Measurements from ENCODE around the gene TP73.

The TP73 gene

DNA sequence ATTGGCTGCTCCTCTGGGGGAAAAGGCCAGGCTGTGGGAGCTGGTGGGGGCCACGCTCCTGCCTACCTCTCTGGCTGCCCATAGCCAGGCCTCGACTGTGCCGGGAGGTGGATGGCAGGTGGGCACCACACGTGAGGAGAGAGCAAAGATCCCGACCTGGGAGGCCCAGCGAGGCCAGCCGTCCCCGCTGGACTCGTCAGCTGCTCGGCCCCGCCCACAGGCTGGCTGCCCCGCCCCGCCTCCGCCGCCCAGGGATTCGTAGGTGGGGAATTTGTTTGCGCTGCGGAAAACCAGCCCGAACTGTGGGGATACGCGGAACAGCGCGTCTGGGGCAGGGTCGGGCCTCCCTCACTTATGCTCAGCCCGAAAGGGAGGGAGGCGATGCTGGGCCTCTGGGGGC is 31.7 kb downstream of the TP73 start:
- no peak for DNase-seq (ENCODE audit: extremely low read depth in 1 of 2, low read depth in 1 of 2)

DNA sequence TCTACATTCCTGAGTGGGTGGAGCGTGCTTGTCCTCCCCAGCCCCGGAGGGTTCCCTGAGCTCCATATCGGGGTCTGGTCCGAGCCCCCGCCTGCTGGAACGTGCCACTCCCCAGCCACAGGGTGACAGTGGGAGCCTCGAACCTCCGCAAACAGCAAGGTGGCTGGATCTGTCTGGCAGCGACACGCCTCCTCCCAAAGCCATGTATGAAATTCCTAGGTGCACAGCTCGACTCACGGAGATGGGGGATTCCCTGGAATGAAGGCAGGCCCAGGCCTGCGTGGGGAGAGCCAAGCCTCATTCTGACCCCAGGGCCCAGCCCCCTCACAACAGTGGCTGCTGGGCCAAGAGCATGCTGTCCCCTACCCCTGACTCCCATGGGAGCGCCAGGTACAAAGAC is 32.9 kb downstream of the TP73 start:
- DNase-seq (ENCODE audit: extremely low read depth in 1 of 2, low read depth in 1 of 2) = no peak

DNA sequence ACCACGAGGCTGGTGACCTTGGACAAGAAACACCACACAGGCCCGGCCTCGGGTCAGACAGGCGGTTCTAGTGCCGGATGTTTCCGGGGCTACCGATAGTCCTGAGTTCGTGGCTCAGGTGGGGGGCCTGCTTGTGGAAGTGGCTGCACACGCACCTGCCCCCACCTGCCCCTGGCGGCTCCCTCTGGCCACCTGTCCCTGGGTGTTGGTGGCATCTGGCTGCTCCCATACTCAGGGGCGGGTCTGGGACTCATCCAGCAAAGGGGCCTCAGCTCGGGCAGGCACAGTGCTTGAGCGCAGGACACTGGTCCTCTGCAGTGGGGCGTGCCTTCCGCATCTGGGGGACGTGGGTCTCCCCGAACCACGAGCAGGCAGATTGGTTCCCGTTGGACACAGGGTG is 33.6 kb downstream of the TP73 start:
- no peak for DNase-seq (ENCODE audit: extremely low read depth in 1 of 2, low read depth in 1 of 2)

DNA sequence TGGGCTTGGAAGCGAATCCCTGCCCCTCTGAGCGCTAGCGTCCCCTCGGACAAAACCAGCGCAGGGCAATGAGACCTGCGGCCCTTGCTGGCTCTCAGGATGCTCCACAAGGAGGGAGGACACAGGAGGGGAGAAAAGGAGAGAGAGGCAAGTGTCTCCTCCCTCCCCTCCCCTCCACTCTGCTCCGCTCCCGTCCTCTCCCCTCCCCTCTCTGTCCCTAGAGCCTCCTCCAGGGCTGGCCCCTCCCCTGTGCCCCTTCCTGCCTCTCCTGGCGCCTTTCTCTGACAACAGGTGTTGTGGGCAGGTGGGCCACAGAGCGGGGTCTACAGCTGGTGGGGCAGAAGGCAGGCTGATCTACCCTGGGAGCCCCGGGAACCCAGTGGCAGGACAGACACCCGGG is 35.2 kb downstream of the TP73 start:
- DNase-seq (ENCODE audit: extremely low read depth in 1 of 2, low read depth in 1 of 2) = no peak

DNA sequence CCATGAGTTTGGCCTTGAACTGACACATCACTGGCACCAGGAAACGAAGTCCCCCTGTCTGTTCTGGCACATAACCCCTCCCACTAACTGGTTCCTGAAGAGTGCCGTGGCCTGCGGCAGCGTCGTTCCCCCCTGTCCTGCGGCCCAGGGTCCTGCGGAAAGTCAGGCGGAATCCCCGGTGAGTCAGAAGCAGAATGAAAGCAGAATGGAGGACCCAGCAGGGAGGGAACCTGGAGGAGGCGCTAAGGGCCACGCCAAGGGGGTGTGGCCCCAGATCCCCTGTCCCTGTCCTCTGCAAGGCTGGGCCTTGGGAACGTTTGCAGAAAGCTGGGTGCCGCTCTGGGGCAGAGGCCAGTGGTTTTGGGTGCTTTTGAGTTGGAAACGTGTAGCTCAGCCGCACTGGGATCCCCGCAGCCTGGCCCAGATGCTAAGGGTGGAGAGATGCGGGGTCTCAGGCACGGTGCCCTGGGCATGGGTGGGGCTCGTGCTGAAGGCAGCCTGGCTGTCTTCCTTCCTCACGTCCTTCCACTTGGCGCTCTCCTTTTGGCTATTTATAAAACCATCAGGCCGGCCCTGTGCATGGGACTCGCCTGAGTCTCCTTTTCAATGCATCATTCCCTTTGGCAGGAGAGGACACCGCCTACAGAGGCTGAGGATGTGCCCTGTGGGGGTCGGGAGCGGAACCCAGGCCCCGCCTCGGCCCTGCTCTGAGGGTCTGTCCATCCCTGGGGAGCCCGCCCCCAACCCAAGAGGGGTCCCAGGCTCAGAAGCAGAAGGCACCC is 36.2 kb downstream of the TP73 start:
- no peak for DNase-seq (ENCODE audit: extremely low read depth in 1 of 2, low read depth in 1 of 2)

DNA sequence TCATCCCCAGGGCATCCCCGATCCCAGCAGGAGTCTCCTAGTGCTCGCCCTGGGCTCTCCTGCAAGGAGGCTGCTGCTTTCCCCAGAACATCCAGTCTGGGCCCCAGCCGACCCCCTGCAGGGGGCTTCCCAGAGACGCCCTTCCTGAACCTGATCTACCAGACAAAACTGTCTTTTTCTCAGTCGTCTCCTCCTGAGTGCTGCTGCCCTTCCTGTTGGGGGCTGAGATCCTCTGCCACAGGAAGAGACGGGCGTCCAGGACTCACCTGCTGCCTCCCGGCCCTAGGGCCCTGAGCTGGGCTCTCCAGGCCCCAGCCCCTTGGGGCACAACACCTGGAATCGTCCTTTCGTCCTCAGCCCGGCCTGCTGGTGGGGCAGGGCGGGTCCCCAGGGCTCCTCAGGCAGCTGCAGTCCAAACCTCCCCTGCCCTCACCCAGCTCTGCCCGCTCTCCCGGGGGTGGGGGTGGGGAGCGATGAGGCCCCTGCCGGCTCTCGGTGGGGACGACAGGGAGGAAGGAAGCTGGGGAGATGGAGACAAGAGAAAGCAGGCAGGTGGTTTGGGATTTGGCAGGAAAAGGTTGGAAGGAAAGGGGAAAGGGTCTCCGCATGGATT is 36.9 kb downstream of the TP73 start:
- DNase-seq (ENCODE audit: extremely low read depth in 1 of 2, low read depth in 1 of 2) = no peak

DNA sequence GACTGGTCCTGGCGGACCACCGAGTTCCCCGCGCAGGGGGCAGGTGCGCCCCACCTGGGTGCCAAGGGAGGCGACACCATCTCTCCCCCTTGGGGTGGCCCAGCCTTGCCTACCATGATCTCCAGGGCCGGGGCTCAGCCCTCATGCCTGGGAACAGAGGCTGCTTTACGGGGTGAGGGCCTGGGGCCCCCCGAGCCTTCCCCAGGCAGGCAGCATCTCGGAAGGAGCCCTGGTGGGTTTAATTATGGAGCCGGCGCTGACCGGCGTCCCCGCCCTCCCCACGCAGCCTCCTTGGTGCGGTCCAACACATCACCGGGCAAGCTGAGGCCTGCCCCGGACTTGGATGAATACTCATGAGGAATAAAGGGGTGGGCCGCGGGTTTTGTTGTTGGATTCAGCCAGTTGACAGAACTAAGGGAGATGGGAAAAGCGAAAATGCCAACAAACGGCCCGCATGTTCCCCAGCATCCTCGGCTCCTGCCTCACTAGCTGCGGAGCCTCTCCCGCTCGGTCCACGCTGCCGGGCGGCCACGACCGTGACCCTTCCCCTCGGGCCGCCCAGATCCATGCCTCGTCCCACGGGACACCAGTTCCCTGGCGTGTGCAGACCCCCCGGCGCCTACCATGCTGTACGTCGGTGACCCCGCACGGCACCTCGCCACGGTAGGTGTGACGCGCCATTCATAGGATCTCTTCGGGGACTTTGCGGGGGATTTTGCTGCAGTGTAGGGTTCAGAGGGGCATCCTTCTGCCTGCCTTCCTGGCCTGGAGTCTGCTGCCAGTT is 38.2 kb downstream of the TP73 start:
- DNase-seq (ENCODE audit: extremely low read depth in 1 of 2, low read depth in 1 of 2) = no peak

DNA sequence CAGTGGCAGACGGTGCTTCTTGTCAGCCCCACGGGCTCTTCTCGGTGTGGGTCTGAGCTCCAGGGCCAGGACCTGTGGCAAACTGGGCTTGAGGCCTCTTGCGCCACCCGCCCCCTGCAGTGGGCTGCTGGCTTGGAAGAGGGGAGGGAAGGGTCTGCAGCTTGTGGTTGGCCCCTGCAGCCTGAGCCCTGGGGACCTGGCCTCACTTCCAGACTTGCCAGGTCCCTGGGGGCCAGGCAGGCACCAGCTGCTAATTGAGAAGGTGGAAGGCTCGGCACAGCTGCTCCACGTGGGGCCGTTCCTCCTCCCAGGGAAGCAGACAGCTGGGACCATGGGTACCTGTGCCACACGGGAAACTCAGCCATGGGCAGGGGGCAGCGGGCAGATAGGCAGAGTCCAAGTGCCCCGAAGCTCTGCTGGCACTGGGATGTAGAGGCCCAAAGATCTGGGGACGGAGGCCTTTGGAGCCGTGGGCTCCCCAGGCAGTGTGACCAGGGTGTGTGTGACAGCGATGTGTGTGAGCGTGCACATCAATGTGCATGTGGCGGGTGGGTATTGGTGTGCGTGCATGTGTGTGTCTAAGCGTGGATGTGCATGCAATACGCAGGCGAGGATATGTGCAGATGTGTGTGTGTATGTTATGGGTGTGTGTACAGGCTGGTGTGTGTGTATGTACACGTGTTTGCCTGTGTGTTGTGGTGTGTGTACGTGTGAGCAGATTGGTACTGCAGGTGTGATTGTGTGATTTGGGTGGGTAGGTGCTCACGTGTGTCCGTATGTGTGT is 39.3 kb downstream of the TP73 start:
- DNase-seq (ENCODE audit: extremely low read depth in 1 of 2, low read depth in 1 of 2) = no peak

DNA sequence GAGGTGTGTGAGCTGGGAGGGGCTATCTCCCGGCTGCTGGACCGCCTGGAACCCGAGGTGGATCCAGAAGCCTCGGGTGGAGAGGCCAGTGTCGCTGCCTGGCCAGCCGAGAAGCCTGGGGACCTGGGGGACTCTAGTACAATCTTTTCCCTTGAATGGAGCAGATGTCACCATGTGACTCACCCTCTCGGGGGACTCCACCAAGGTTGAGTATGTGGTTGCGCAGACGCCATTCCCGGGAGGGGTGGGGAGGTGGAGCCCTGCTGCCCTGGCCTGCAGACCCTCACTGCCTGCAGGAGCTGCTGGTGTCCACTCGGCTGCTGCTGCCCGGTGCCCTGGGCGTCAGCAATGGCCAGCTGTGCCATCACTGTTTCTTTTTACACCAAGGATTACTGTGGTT is 40.3 kb downstream of the TP73 start:
- DNase-seq (ENCODE audit: extremely low read depth in 1 of 2, low read depth in 1 of 2) = no peak

DNA sequence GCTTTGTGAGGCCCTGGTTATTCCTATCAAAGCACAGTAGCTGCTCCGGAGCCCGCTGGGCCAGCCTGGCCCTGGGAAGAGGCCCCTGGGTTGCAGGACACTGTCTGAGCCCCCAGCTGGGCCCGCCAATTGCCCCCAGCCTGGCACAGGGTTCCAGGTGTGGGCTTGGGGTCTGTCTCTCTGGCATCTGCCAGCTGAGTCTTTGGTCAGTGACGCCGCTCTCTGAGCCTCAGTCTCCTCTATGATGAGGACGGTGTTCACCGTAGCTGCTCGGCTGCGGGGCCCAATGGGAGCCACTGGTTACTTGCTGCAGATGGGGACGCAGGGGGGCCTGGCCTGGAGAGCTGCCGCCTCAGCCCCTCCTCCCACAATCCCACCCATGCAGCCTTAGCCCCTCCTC is 41.0 kb downstream of the TP73 start:
- no peak for DNase-seq (ENCODE audit: extremely low read depth in 1 of 2, low read depth in 1 of 2)

DNA sequence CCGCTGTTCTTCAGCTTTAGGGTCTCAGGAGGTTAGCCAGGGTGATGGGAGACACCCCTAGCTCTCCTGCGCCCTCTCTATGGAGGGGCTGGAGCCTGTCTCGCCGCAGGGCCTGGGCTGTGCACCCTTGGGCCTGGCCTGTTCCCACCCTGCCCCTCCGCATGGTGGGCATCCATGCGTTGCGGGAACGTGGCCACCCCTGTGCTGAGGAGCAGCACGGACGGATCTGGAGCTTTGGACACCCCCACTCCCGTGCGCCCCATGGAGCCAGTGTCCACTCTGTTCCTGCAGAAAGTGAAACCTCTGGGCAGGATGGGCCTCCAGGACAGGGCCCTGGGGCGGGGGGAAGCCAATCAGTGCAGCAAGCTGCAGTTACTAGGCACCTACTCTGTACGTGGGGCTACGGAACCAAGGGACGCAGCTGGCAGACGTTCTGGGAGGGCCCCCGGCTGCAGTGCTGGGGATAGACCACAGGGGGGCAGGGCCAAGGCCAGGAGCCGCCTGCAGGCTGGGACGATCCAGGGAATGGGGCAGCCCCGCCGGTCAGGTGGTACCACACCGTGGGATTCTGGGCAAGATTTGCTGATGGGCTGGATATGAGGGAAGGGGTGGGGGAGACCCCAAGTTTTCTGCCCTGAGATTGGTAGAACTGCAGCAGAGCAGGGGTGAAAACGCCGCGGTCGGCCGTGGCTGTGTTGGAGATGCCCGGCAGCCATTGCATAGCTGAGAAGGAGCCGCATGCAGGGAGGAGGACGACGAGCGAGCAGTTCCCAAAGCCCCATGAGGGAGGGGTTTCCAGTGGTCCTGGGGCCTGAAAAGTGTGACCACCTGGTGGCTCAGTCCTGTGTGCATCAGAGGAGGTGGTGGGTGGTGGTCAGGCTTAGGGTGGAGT is 43.3 kb downstream of the TP73 start:
- no peak for DNase-seq (ENCODE audit: extremely low read depth in 1 of 2, low read depth in 1 of 2)

DNA sequence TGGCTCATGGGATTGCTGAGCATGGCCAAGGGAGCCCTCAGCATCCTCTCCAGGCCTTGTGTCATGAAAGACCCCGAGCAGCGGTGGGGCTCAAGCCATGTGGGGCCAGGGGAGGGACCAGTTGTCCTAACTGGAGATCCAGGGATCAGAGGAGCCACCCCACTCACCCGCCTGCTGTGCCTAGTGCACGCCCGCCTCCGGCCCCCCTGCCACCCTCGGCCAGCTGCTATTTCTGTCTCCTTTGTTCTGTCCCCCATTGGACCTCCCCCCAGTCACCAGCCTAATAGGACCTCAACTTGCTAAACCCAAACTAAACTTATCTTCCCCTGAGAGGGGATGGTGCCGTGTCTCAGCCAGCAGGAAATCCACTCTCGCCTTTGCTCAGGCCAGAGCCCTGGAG is 44.4 kb downstream of the TP73 start:
- no peak for DNase-seq (ENCODE audit: extremely low read depth in 1 of 2, low read depth in 1 of 2)

DNA sequence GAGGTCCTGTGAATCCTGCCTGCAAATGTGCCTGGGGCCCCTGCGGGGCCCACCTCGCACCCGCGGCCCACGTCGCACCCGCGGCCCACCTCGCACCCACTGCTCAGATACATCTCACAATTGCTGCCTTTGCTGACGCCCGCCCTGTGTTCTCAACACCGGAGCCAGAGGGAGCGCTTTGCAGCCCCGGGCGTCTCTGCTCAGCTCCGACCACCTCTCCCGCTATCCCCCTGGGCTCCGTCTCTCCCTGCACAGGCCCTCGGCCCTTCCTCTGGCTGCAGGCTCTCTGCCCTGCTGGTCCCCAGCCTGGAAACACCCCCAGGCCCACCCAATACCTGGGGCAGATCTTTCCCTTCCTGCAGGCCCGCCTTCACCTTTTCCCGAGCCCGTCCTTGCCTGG is 44.8 kb downstream of the TP73 start:
- no peak for DNase-seq (ENCODE audit: extremely low read depth in 1 of 2, low read depth in 1 of 2)

DNA sequence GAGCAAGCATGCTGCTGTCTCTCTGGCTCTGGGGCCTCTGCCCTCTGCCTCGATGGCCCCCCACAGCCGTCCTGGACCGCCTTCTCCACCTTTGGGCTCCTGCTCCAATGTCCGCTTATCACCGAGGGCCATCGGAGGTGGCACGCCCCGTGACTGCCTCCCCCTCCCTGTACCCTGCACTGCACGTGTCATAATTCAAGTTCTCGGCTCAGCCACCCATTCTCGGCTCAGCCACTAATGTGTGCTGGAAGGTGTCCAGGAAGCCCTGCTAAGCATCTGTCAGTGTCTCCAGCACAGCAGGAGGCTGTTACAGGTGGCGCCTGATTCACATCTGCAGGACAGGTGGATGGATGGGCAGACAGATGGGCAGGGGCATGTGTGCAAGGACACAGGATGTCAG is 45.5 kb downstream of the TP73 start:
- DNase-seq (ENCODE audit: extremely low read depth in 1 of 2, low read depth in 1 of 2) = no peak

DNA sequence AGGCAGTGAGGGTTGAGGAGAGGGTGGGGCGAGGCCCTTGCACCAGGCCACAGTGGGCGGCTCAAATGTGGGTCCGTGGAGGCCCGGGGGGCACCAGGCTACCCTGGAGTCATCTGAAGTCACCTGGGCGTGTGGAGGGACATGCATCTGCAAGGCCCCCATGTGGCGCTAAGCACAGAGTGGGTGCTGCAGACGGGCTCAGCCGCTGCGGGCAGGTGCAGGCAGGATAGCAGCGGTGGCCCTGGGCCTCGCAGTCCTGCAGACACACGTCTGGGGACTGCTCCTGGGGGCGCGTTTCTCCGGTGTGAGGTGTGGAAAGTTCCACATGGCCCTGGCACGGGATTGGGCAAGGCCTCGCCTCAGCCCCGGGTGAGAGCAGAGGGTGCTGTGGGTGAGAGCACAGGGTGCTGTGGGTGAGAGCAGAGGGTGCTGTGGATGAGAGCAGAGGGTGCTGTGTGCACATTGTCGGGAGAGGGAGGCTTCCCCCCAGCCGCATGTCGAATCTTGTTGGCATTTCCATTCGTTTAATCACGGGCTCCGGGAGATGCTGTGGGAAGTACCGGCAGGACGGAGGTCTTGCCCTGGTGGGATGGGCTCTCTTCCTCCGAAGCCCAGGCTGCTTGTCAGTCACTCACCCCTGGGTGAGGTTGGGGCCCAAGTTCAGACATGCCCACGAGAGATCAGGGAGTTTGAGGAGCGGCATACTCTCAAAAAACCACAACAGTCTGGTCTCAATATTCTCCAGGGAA is 46.5 kb downstream of the TP73 start:
- no peak for DNase-seq (ENCODE audit: extremely low read depth in 1 of 2, low read depth in 1 of 2)

DNA sequence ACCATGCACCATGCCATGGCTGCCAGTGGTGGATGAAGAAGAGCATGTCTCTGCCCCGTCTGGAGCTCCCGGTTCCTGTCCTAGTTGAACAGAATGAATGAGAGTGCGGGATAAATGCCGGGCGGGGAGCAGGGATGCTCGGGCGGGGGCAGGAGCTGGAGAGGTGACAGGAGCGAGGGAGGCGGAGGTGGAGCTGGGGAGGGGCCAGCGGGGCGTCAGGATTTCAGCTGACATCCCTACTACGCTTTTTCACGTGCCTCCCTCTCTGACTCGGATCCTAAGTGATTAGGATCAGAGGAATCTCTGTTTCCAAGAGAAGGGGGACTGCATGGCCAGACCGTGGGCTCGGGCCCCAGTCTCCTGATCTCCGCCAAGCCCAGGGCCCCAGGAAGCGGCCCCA is 47.3 kb downstream of the TP73 start:
- no peak for DNase-seq (ENCODE audit: extremely low read depth in 1 of 2, low read depth in 1 of 2)

DNA sequence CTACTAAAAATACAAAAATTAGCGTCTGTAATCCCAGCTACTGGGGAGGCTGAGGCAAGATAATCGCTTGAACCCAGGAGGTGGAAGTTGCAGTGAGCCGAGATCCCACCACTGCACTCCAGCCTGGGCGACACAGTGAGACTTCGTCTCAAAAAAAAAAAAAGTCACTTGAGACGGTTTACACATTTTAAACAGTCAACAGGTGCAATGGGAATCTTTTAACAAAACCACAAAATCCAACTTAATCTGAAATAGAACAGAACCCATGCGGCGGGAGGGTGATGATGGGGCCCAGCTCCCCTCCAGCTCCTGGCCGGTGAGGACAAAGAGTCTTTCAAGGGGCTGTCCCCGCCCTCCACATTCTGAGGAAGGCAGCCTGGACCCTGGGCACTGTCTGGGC is 48.3 kb downstream of the TP73 start:
- no peak for DNase-seq (ENCODE audit: extremely low read depth in 1 of 2, low read depth in 1 of 2)

DNA sequence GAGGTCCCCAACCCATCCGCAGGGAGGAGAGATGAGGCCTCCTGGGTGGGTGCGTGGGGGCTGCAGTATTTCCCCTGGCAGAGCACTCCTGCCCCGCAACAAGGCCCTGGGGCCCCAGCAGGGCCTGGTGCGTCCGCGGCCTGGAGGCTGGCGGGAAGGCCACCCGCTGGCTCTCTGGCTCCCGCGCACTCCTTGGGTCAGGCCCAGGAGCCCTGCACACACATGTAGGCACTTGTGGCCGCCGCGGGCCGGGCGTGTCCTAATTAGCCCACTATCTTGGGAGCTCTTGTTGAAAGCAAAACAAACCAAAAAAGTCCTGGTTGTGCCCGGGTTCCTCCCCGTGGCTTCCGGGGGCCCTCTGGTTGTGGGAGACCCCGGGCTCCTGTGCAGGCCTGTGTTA is 50.2 kb downstream of the TP73 start:
- no peak for DNase-seq (ENCODE audit: extremely low read depth in 1 of 2, low read depth in 1 of 2)

DNA sequence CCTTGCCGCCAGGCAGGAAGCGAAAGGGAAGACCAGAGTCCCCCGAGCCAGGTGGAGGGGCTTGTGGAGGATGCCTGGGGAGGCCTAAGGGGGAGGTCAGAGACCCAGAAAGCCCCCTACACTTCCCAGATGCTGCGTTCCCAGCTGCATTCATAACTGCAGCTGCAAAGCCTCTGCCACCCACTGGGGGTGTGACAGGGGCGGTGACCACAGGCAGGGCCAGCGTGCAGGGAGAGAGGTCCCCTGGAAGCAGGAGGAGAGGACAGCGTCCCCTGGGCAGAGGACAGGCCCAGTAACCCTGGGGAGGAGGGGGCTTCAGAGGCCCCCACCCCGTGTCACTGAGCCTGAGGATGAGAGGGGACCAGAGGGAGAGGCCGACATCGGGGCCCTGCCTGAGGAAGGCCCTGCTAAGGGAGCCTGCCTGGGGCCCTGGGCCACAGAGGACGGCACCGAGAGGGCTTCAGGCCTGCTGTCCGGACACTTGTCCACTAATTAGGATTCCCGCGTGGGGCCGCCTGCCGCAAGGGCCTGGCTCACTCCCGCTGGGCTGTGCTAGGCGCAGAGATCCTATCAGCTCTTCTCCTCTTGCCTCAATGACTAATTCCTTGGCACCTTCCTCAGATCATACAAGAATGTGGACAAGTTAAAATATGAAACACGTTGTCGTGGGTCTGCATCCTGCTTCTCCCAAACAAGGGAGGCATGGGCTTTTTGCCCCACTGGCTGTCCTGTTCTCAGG is 50.8 kb downstream of the TP73 start:
- DNase-seq (ENCODE audit: extremely low read depth in 1 of 2, low read depth in 1 of 2) = no peak
